ENCODE results near the gene ETS2. TPM values are rescaled to one million over a fixed set of nuclear protein-coding genes. Genes with fewer than 3 reads are reported as not detected.

Gene ETS2
- total and polyA plus RNA-seq, 10 of the 15 experiments (the other 5 are each of a cell fraction or from before 2014, with no cell fraction given): 0.52 to 8.6 (median 3.8) TPM

GRCh38 chr21:38760762-38761155 is 45.0 kb upstream of the ETS2 start:
- POLR2A ChIA-PET: no interaction called here
- no peak overlapping the region for H3K4me2 ChIP-seq (ENCODE audit: control insufficient read depth, insufficient read depth)
- H3K4me3 ChIP-seq: no peak overlapping the region
- no peaks in the 10 kb centered on the region; the same call in 2 of the 3 replicates for H3K9me3 ChIP-seq (replicated peaks; ENCODE audit: control insufficient read depth, insufficient read depth, low read length)
- no TSS peak for BruUV-seq (replicated peaks)
- FAIRE-seq: no peak
- no peaks in the 10 kb centered on the region for H3K36me3 ChIP-seq (ENCODE audit: control insufficient read depth in 2 of 2, insufficient read depth in 2 of 2, low read length in 1 of 2)
- no peaks in the 10 kb centered on the region for H3K4me1 ChIP-seq (ENCODE audit: control insufficient read depth, insufficient read depth, low read length)
- no peak for ATAC-seq
- H3K27ac ChIP-seq (ENCODE audit: control insufficient read depth, insufficient read depth): no peak overlapping the region
- 74% methylated on average over 7 of the region's 7 CpGs for WGBS (ENCODE audit: insufficient coverage, insufficient replicate concordance, low lambda C conversion rate, missing lambda C conversion rate)
- RAD21 ChIA-PET (ENCODE audit: unreplicated experiment): no interaction called here
- H2AFZ ChIP-seq (ENCODE audit: control insufficient read depth, low read depth, low read length): no peak overlapping the region
- in situ Hi-C loops (cut with MboI): no loop called here
- H3K9ac ChIP-seq (ENCODE audit: control insufficient read depth, insufficient read depth, low read length): no peak overlapping the region
- no peak for DNase-seq (ENCODE audit: low read depth, low spot score)
- H3K79me2 ChIP-seq (ENCODE audit: control insufficient read depth, insufficient read depth, low read length): no peaks in the 10 kb centered on the region
- CTCF ChIA-PET: interaction anchor here (0.6 to 1.0 kb wide), 2 partner anchors 9 to 26 kb away, joined by 3 read pairs; no protein-coding TSS in a partner anchor
- intact Hi-C loops (cut with micrococcal nuclease; ENCODE audit: unreplicated experiment): no loop called here
- SMC1A ChIA-PET (ENCODE audit: uncharacterized antibody, unreplicated experiment): no interaction called here
- no peaks in the 10 kb centered on the region for H4K20me1 ChIP-seq (ENCODE audit: control insufficient read depth, insufficient read depth)
- no peaks in the 10 kb centered on the region for H3K27me3 ChIP-seq (replicated peaks in 1 of 2; ENCODE audit: control insufficient read depth in 2 of 2, insufficient read depth in 2 of 2, low read length in 1 of 2)
- TF ChIP-seq E4F1 (IDR thresholded peaks at IDR 0.05; ENCODE audit: borderline replicate concordance, partially characterized antibody): no peak
- no peak for TF ChIP-seq RAD21 (IDR thresholded peaks at IDR 0.05; ENCODE audit: insufficient read depth, low read depth, low read length)
- no peak for TF ChIP-seq POLR2AphosphoS5 (IDR thresholded peaks at IDR 0.05; ENCODE audit: low read length)
- TF ChIP-seq MYB (IDR thresholded peaks at IDR 0.05; ENCODE audit: borderline replicate concordance, low read depth, low read length): no peak
- TF ChIP-seq SREBF1 (IDR thresholded peaks at IDR 0.05; ENCODE audit: low read length): no peak
- TF ChIP-seq ZNF687 (IDR thresholded peaks at IDR 0.05): no peak
- TF ChIP-seq BHLHE40 (IDR thresholded peaks at IDR 0.05; ENCODE audit: borderline replicate concordance in 1 of 2, low read depth in 2 of 2, low read length in 1 of 2): no peak
- TF ChIP-seq PRDM15 (CRISPR knock-in tag; IDR thresholded peaks at IDR 0.05): no peak
- no peak for TF ChIP-seq RUNX3 (IDR thresholded peaks at IDR 0.05; ENCODE audit: low read length)
- no peak for TF ChIP-seq TCF7 (IDR thresholded peaks at IDR 0.05; ENCODE audit: borderline replicate concordance)
- TF ChIP-seq ZNF217 (IDR thresholded peaks at IDR 0.05): no peak
